ENCODE results near the gene EXD3. TPM values are rescaled to one million over a fixed set of nuclear protein-coding genes. Genes with fewer than 3 reads are reported as not detected.

The EXD3 gene
- total and polyA plus RNA-seq, 9 of the 15 experiments (the other 6 are each of a cell fraction or from before 2014, with no cell fraction given) = 0.29 to 12.5 (median 3.9) TPM

GRCh38 chr9:137325799-137326198 lies 97.2 kb downstream of the EXD3 start (continued):
- TF ChIP-seq ZNF76 (CRISPR knock-in tag; IDR thresholded peaks at IDR 0.05; ENCODE audit: borderline replicate concordance) (no peak), SMAD1 (IDR thresholded peaks at IDR 0.05; ENCODE audit: low read depth, low read length, partially characterized antibody) (no peak), ZNF146 (CRISPR knock-in tag; IDR thresholded peaks at IDR 0.05; ENCODE audit: unreplicated experiment) (no peak)
- TF ChIP-seq, protein P1, sequence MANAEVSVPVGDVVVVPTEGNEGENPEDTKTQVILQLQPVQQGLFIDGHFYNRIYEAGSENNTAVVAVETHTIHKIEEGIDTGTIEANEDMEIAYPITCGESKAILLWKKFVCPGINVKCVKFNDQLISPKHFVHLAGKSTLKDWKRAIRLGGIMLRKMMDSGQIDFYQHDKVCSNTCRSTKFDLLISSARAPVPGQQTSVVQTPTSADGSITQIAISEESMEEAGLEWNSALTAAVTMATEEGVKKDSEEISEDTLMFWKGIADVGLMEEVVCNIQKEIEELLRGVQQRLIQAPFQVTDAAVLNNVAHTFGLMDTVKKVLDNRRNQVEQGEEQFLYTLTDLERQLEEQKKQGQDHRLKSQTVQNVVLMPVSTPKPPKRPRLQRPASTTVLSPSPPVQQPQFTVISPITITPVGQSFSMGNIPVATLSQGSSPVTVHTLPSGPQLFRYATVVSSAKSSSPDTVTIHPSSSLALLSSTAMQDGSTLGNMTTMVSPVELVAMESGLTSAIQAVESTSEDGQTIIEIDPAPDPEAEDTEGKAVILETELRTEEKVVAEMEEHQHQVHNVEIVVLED (CRISPR knock-in tag; IDR thresholded peaks at IDR 0.05) = no peak

DNA sequence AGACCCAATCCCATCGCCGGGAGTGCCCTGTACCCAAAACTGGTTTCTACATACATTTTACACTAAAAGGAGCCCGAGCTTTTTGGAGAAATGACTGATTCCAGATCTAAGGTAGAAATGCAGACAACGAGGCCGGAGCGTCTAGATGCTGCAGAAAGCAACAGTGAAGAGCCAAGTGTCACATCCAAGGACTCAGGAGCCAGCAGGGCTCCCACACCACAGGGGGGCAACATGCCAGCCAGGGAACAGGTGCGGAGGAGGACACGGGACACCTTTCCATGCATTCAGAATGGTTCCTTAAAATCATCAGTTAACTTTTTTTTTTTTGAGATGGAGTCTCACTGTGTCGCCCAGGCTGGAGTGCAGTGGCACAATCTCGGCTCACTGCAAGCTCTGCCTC lies 97.8 kb downstream of the EXD3 start:
- FAIRE-seq = no peak
- CTCF ChIA-PET (ENCODE audit: low intra/inter-chr PET ratio) = no interaction called here
- no peak for TF ChIP-seq ZNF785 (CRISPR knock-in tag; IDR thresholded peaks at IDR 0.05)
- intact Hi-C loops (cut with micrococcal nuclease) (no loop called here), in situ Hi-C loops (cut with MboI) (no loop called here)
- no TSS peak for BruUV-seq (replicated peaks)
- H3K4me3 ChIP-seq = no peak overlapping the region
- no peak overlapping the region for H3K27ac ChIP-seq (ENCODE audit: extremely low read depth, low read depth, low read length)
- POLR2A ChIA-PET = interaction anchor here (0.6 kb wide), 1 partner anchor 269 kb away, joined by 3 read pairs; no protein-coding TSS in a partner anchor
- no peak for ATAC-seq
- H3K4me2 ChIP-seq (ENCODE audit: insufficient read depth, low read length) = no peak overlapping the region
- no peaks in the 10 kb centered on the region for H4K20me1 ChIP-seq (replicated peaks; ENCODE audit: control insufficient read depth, insufficient read depth, low read length)
- no peaks in the 10 kb centered on the region for H3K79me2 ChIP-seq (ENCODE audit: control insufficient read depth, insufficient read depth, low read length)
- peaks cover 9 to 20% of the 10 kb centered on the region in 2 experiments; a peak in 3 of 5 replicates for H3K27me3 ChIP-seq (ENCODE audit: control insufficient read depth in 2 of 2, insufficient read depth in 2 of 2, low read length in 2 of 2)
- H3K9ac ChIP-seq (ENCODE audit: insufficient read depth in 1 of 2, low read depth in 2 of 2, low read length in 2 of 2) = no peak overlapping the region
- WGBS (ENCODE audit: insufficient coverage, low coverage, missing lambda C conversion rate) = 16% methylated on average over 10 of the region's 10 CpGs
- H2AFZ ChIP-seq (ENCODE audit: low read depth, low read length) = no peak overlapping the region
- no peak for DNase-seq (ENCODE audit: extremely low read depth in 1 of 4, low spot score in 3 of 4)
- peaks cover 0 to 17% of the 10 kb centered on the region in 2 experiments; a peak in 1 of 5 replicates for H3K4me1 ChIP-seq (replicated peaks in 1 of 2; ENCODE audit: control insufficient read depth in 2 of 2, insufficient read depth in 2 of 2, low read length in 2 of 2)
- H3K9me1 ChIP-seq (ENCODE audit: control insufficient read depth, insufficient read depth, low read length) = no peaks in the 10 kb centered on the region
- no peaks in the 10 kb centered on the region for H3K9me3 ChIP-seq (replicated peaks; ENCODE audit: control insufficient read depth, insufficient read depth, low read depth, low read length)
- H3K36me3 ChIP-seq (ENCODE audit: control insufficient read depth, insufficient read depth, low read length) = no peaks in the 10 kb centered on the region
